NB4 (cell line): ENCODE results near the gene DENND1A.

Source experiments
- MYC ChIP-seq: IDR thresholded peaks from 2 replicates; pipeline ENCODE4 v1.6.1; 2011; ENCODE audit warnings: low read depth, low read length
- POLR2A ChIP-seq: IDR thresholded peaks from 2 replicates; pipeline ENCODE4 v1.6.1; 2011; ENCODE audit warnings: mild to moderate bottlenecking; ENCODE audit not compliant: insufficient read length; ENCODE audit errors: extremely low read depth
- TF ChIP-seq, protein P1 (sequence below): IDR thresholded peaks from one replicate; pipeline ENCODE4 v1.5.1; 2012; ENCODE audit warnings: low read depth, low read length
- TF ChIP-seq, protein P2 (sequence below): IDR thresholded peaks from 2 replicates; pipeline ENCODE4 v1.6.1; 2011; ENCODE audit warnings: low read depth, low read length

DNA sequence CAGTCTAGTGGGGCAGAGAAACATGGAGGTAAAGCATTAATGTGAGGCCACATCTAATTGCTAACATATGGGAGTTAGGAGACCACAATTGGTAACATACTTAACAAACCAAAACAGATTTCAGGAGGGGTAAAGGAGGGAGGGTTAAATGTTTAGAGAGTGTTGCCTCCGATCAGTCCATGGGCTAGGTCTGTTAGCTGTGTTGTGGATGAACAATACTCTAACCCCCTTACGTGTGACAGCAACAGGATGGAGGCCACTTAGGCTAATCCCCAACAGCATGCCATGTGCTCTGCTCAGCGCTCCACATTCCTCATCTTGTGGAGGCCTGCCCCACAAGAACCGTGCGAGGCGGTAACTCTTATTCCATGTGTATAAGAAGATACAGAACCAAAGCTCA lies 406.9 kb downstream of the DENND1A start:
- TF ChIP-seq, protein P1, sequence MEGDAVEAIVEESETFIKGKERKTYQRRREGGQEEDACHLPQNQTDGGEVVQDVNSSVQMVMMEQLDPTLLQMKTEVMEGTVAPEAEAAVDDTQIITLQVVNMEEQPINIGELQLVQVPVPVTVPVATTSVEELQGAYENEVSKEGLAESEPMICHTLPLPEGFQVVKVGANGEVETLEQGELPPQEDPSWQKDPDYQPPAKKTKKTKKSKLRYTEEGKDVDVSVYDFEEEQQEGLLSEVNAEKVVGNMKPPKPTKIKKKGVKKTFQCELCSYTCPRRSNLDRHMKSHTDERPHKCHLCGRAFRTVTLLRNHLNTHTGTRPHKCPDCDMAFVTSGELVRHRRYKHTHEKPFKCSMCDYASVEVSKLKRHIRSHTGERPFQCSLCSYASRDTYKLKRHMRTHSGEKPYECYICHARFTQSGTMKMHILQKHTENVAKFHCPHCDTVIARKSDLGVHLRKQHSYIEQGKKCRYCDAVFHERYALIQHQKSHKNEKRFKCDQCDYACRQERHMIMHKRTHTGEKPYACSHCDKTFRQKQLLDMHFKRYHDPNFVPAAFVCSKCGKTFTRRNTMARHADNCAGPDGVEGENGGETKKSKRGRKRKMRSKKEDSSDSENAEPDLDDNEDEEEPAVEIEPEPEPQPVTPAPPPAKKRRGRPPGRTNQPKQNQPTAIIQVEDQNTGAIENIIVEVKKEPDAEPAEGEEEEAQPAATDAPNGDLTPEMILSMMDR: no peak
- TF ChIP-seq POLR2A: no peak
- TF ChIP-seq, protein P2, sequence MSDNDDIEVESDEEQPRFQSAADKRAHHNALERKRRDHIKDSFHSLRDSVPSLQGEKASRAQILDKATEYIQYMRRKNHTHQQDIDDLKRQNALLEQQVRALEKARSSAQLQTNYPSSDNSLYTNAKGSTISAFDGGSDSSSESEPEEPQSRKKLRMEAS: no peak
- TF ChIP-seq MYC: no peak
